ENCODE measurements around the gene PABPC1L.
"Not testable (repeated sequence)": the region's sequence is repeated elsewhere in the genome, so short reads cannot be mapped to it uniquely, and the experiment has no call there.

PABPC1L gene

GRCh38 chr20:44909872-44910689 lies at the start of gene PABPC1L:
Gene PABPC1L, plus strand, starts transcription at chr20:44910060. Its CDS starts 84 bp downstream, at chr20:44910144.
- peak within 1 kb of the TSS; percentile 75 for H3K4me3 ChIP-seq (ENCODE audit: low read depth, low read length)
- TF ChIP-seq POLR2A (IDR thresholded peaks at IDR 0.05; ENCODE audit: extremely low read depth, insufficient read length) (peak; percentile 51), MAX (IDR thresholded peaks at IDR 0.05; ENCODE audit: low read depth, low read length) (peak; percentile 30; the same call in 1 of the 2 replicates), CTCF (IDR thresholded peaks at IDR 0.05; ENCODE audit: low read depth, low read length) (no peak), MYC (IDR thresholded peaks at IDR 0.05; ENCODE audit: low read depth, low read length) (0 out of 2 replicates have a peak, but pooled peaks have one; percentile 14)
- DNase-seq (ENCODE audit: low read depth), result peak; percentile 81

GRCh38 chr20:44861531-44862006 lies 48.3 kb upstream of the PABPC1L start:
- no peak overlapping the region for H3K4me3 ChIP-seq (ENCODE audit: low read depth, low read length)
- TF ChIP-seq MAX (IDR thresholded peaks at IDR 0.05; ENCODE audit: low read depth, low read length), result no peak
- TF ChIP-seq POLR2A (IDR thresholded peaks at IDR 0.05; ENCODE audit: extremely low read depth, insufficient read length), result no peak
- no peak for TF ChIP-seq MYC (IDR thresholded peaks at IDR 0.05; ENCODE audit: low read depth, low read length)
- no peak for TF ChIP-seq CTCF (IDR thresholded peaks at IDR 0.05; ENCODE audit: low read depth, low read length)
- no peak for DNase-seq (ENCODE audit: low read depth)

GRCh38 chr20:44862286-44862685 lies 47.6 kb upstream of the PABPC1L start:
- no peak overlapping the region for H3K4me3 ChIP-seq (ENCODE audit: low read depth, low read length)
- DNase-seq (ENCODE audit: low read depth), result no peak
- TF ChIP-seq MYC (IDR thresholded peaks at IDR 0.05; ENCODE audit: low read depth, low read length) (no peak), MAX (IDR thresholded peaks at IDR 0.05; ENCODE audit: low read depth, low read length) (no peak), CTCF (IDR thresholded peaks at IDR 0.05; ENCODE audit: low read depth, low read length) (no peak), POLR2A (IDR thresholded peaks at IDR 0.05; ENCODE audit: extremely low read depth, insufficient read length) (no peak)

- not testable (repeated sequence) for H3K4me3 ChIP-seq (ENCODE audit: low read depth, low read length); DNase-seq (ENCODE audit: low read depth)
Observed at GRCh38 chr20:44863365-44864084, 46.3 kb upstream of the PABPC1L start.

GRCh38 chr20:44864493-44864892 lies 45.4 kb upstream of the PABPC1L start:
- not testable (repeated sequence) for DNase-seq (ENCODE audit: low read depth); H3K4me3 ChIP-seq (ENCODE audit: low read depth, low read length)

- no peak for DNase-seq (ENCODE audit: low read depth)
- no peak for TF ChIP-seq MAX (IDR thresholded peaks at IDR 0.05; ENCODE audit: low read depth, low read length)
- H3K4me3 ChIP-seq (ENCODE audit: low read depth, low read length), result no peak overlapping the region
Observed at GRCh38 chr20:44866703-44867335, 43.0 kb upstream of the PABPC1L start.

GRCh38 chr20:44869471-44869870 lies 40.4 kb upstream of the PABPC1L start:
- TF ChIP-seq CTCF (IDR thresholded peaks at IDR 0.05; ENCODE audit: low read depth, low read length) (no peak), MYC (IDR thresholded peaks at IDR 0.05; ENCODE audit: low read depth, low read length) (no peak), MAX (IDR thresholded peaks at IDR 0.05; ENCODE audit: low read depth, low read length) (no peak)
- H3K4me3 ChIP-seq (ENCODE audit: low read depth, low read length), result no peak overlapping the region
- no peak for DNase-seq (ENCODE audit: low read depth)

- not testable (repeated sequence) for H3K4me3 ChIP-seq (ENCODE audit: low read depth, low read length); DNase-seq (ENCODE audit: low read depth)
Observed at GRCh38 chr20:44882360-44882759, 27.5 kb upstream of the PABPC1L start.

Data from NB4 (cell line).